Colonic mucosa (tissue), 4 donors: ENCODE data around the gene TRPV2. TPM values are rescaled to one million over a fixed set of nuclear protein-coding genes. Genes with fewer than 3 reads are reported as not detected.

Experiments
- DNase-seq: peaks from one replicate; pipeline ENCODE4 v3.0.0-alpha.2; 2020
- H3K27ac ChIP-seq: fragments of 200-600 bp; one replicate; pipeline ENCODE4 v1.8.0; 2021
- H3K27me3 ChIP-seq: fragments of 200-600 bp; one replicate; pipeline ENCODE4 v1.8.0; 2021
- H3K36me3 ChIP-seq: fragments of 200-600 bp; one replicate; pipeline ENCODE4 v1.8.0; 2021
- H3K4me1 ChIP-seq: fragments of 200-600 bp; one replicate; pipeline ENCODE4 v1.8.0; 2021; ENCODE audit warnings: mild to moderate bottlenecking
- H3K4me3 ChIP-seq: fragments of 200-600 bp; one replicate; pipeline ENCODE4 v1.8.0; 2021
- H3K9ac ChIP-seq, 2 donors: one replicate each; pipeline ENCODE4 v1.7.0; 2013; ENCODE audit warnings: control low read depth in 2 of 2, low read depth in 2 of 2, low read length in 2 of 2
- H3K9me3 ChIP-seq: fragments of 200-600 bp; one replicate; pipeline ENCODE4 v1.8.0; 2021
- intact Hi-C: fragments of 100-400 bp; cut with DNase I; formaldehyde crosslinking; loops from one replicate; pipeline ENCODE4 v1.14.1; 2022
- total RNA-seq, 2 donors: library from RNA; stranded (reverse); fragmentation: NEBNext Ultra II Directional in 1 of 2; extraction: Animal tissue kit (Norgen Biotek cat#: 25700) in 1 of 2; gene quantifications; one replicate each; pipeline ENCODE4 v1.2.1, GENCODE V29; 2021
- TF ChIP-seq, protein P1 (sequence below): fragments of 200-600 bp; IDR thresholded peaks from one replicate; pipeline ENCODE4 v1.8.0; 2022; ENCODE audit warnings: antibody characterized with exemption, mild to moderate bottlenecking
- donor health status: healthy.
- donor health status: DM: no; HTN: no; CAD: no.
- donor health status: DM: no; HTN: no; CAD: no.

TRPV2 gene
- total RNA-seq, 2 donors from 2014 or later: 5.4 to 7.4 TPM

DNA sequence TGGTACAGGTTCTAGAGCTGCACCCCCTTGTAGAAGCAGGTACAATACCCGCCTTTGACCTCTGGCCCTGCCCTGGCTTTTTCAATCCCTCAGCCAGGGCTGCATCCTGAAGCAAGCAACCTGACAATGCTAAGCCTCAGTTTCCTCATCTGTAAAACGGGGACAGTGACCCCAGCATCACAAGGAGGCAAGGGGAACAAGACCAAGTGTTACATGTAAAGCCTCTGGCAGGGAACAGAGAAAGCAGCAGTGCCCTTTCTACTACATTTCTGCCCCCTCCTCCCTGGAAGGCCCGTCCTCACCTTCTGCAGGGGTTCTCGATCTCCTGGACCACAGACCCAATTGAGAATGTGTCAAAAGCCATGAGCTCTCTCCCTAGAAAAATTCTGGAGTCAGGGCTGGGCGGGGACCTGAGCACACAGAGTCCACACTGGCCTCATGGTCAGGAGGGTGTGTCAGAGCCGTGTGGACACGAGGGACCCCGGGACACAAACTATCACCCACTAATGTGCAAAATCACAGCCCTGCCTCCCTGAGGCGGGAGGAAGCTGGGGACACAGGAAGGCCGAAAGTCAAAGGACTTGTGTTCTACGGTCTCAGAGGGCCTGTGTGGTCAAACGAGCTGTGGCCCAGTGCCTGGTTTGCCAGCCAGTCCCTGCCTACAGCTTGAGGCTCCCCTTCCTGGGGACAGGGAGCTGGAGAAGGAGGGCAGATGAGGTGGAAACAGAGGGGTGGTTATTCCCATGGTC lies 49.1 kb downstream of the TRPV2 start:
- TF ChIP-seq, protein P1, sequence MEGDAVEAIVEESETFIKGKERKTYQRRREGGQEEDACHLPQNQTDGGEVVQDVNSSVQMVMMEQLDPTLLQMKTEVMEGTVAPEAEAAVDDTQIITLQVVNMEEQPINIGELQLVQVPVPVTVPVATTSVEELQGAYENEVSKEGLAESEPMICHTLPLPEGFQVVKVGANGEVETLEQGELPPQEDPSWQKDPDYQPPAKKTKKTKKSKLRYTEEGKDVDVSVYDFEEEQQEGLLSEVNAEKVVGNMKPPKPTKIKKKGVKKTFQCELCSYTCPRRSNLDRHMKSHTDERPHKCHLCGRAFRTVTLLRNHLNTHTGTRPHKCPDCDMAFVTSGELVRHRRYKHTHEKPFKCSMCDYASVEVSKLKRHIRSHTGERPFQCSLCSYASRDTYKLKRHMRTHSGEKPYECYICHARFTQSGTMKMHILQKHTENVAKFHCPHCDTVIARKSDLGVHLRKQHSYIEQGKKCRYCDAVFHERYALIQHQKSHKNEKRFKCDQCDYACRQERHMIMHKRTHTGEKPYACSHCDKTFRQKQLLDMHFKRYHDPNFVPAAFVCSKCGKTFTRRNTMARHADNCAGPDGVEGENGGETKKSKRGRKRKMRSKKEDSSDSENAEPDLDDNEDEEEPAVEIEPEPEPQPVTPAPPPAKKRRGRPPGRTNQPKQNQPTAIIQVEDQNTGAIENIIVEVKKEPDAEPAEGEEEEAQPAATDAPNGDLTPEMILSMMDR: no peak
- DNase-seq: peak; percentile 56
- H3K9me3 ChIP-seq: no peaks in the 10 kb centered on the region
- H3K9ac ChIP-seq: peak overlapping the region; percentile 32 to 90
- intact Hi-C loops: no loop called here
- no peaks in the 10 kb centered on the region for H3K27me3 ChIP-seq
- peaks cover 28% of the 10 kb centered on the region for H3K4me1 ChIP-seq
- H3K4me3 ChIP-seq: no peak overlapping the region
- H3K36me3 ChIP-seq: no peaks in the 10 kb centered on the region
- peak overlapping the region; percentile 87 for H3K27ac ChIP-seq

DNA sequence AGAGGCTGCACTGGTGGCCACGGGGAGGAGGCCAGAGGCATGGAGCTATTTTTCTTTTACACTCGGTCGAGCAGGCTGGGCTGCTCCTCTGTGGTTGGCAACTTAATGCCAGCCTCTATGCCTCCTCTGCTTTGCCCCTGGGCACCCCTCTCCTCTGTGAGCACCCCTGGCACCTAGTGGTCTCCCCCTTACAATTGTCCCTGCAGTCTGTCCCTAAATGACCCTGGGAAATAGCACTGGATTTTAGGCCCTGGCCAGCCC lies 49.6 kb downstream of the TRPV2 start:
- peak overlapping the region; percentile 87 for H3K27ac ChIP-seq
- no peak for DNase-seq
- intact Hi-C loops: no loop called here
- H3K4me1 ChIP-seq: peaks cover 28% of the 10 kb centered on the region
- TF ChIP-seq, protein P1: no peak
- H3K36me3 ChIP-seq: no peaks in the 10 kb centered on the region
- peak overlapping the region; percentile 57 to 90 for H3K9ac ChIP-seq
- no peak overlapping the region for H3K4me3 ChIP-seq
- no peaks in the 10 kb centered on the region for H3K27me3 ChIP-seq
- H3K9me3 ChIP-seq: no peaks in the 10 kb centered on the region

DNA sequence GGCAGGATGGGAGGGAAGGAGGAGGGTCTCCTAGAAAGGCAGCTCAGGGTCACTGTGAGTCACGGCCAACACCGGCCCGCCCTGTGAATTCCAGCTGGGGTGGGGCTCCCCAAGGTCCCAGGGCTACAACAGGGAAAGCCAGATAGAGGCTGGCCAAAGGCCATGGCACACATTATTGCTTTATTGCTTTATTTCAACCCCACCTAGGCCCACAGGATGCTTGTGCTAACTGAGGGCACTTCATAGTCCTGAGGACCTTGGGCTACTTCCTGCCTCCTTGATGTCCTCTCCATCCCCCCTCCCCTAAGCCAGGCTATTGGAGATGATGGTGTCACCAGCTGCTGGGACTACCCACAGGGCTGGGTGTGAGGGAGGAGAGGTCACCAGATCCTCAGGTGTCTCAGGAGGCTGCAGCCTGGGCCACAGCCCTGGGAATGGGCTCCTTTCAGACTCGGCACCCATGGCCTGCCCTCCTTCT lies 50.5 kb downstream of the TRPV2 start:
- H3K9me3 ChIP-seq: no peaks in the 10 kb centered on the region
- peak; percentile 94 for DNase-seq
- H3K36me3 ChIP-seq: no peaks in the 10 kb centered on the region
- H3K4me3 ChIP-seq: no peak overlapping the region
- TF ChIP-seq, protein P1: no peak
- peak overlapping the region; percentile 57 to 90 for H3K9ac ChIP-seq
- intact Hi-C loops: no loop called here
- H3K27ac ChIP-seq: peak overlapping the region; percentile 87
- H3K27me3 ChIP-seq: no peaks in the 10 kb centered on the region
- H3K4me1 ChIP-seq: peaks cover 28% of the 10 kb centered on the region

DNA sequence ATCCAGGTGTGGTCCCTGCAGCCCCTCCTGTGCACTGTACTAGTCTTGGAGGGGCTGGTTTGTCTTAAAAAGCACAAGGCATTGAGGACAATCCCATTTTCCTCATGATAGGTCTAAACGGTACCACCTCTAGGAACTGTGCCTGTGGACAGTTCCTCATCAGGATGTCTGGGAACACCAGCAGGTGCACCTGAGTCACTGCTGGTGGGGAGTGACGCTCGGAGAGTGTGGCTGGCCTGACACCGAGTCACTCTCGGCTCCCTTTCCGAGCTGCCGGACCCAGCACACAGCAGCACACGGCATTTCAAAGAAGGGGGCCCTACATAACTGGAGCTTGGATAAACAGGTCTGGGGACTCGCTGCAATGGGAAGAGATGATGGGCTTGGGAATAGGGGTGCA lies 51.0 kb downstream of the TRPV2 start:
- intact Hi-C loops: no loop called here
- DNase-seq: peak; percentile 57
- Histone ChIP-seq H3K9ac (peak overlapping the region in 1 of 2 donors; percentile 90), H3K4me1 (peaks cover 28% of the 10 kb centered on the region), H3K27me3 (no peaks in the 10 kb centered on the region), H3K27ac (peak overlapping the region; percentile 79), H3K36me3 (no peaks in the 10 kb centered on the region), H3K9me3 (no peaks in the 10 kb centered on the region), H3K4me3 (no peak overlapping the region)
- TF ChIP-seq, protein P1: no peak

DNA sequence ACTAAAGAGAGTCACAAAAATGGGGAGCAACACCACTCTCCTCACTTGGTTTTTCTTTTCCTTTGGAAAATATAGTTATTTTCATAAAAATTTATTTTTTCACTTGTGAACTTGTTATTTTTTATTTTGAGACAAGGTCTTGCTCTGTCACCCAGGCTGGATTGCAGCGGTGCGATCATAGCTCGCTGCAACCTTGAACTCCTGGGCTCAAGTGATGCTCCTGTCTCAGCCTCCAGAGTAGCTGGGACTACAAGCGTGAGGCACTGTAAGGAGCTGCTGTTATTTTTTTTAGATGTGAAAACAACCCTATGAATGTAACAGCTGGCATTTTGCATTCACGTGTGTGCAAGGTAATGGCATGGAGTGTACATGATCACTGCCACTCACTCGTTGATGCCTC lies 51.7 kb downstream of the TRPV2 start:
- intact Hi-C loops: no loop called here
- peaks cover 28% of the 10 kb centered on the region for H3K4me1 ChIP-seq
- DNase-seq: no peak
- H3K27ac ChIP-seq: peak overlapping the region; percentile 79
- H3K9me3 ChIP-seq: no peaks in the 10 kb centered on the region
- H3K36me3 ChIP-seq: no peaks in the 10 kb centered on the region
- H3K4me3 ChIP-seq: no peak overlapping the region
- peak overlapping the region in 1 of 2 donors; percentile 8 for H3K9ac ChIP-seq
- no peaks in the 10 kb centered on the region for H3K27me3 ChIP-seq
- TF ChIP-seq, protein P1: no peak
